ENCODE results near the gene CSGALNACT2. TPM values are rescaled to one million over a fixed set of nuclear protein-coding genes. Genes with fewer than 3 reads are reported as not detected.

The CSGALNACT2 gene
- total RNA-seq, 1 experiment from 2014 or later: 8.9 TPM

DNA sequence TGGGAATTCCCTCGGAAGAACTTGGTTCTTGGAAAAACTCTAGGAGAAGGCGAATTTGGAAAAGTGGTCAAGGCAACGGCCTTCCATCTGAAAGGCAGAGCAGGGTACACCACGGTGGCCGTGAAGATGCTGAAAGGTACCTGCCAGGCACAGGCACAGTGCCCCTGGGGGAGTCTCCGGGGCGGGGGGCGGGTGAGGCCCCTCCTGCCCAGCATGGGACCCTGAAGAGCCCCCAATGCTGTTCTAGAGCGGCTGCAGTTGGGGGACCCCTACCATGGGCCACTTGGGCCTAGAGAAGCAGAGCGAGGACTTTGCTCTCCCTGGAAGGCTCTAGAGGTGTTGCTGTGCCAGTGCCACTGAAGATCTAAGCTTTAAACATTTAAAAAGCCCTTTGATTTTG is 21.6 kb upstream of the CSGALNACT2 start:
- Histone ChIP-seq H2AK5ac (ENCODE audit: insufficient read length, low read length) (no peak overlapping the region), H2BK15ac (ENCODE audit: low read depth, low read length) (no peak overlapping the region), H2BK20ac (ENCODE audit: low read depth, low read length, poor library complexity, severe bottlenecking) (no peak overlapping the region), H3K27ac (ENCODE audit: insufficient read length, low read depth, low read length) (no peak overlapping the region), H3K56ac (ENCODE audit: insufficient read length, low read depth, low read length) (no peak overlapping the region), H3K9me3 (ENCODE audit: control insufficient read depth, low read depth, low read length) (no peaks in the 10 kb centered on the region), H3K14ac (ENCODE audit: insufficient read depth, low read length) (no peak overlapping the region), H2BK5ac (ENCODE audit: insufficient read length, low read length) (no peak overlapping the region), H3K4ac (ENCODE audit: low read depth, low read length) (no peak overlapping the region), H3K79me2 (ENCODE audit: insufficient read depth, low read length) (no peaks in the 10 kb centered on the region), H4K5ac (ENCODE audit: insufficient read length, low read depth, low read length) (no peak overlapping the region), H3K4me2 (ENCODE audit: insufficient read depth, insufficient read length, low read length) (no peak overlapping the region), H2BK12ac (ENCODE audit: insufficient read length, low read depth, low read length) (no peak overlapping the region), H3K23ac (ENCODE audit: insufficient read length, low read depth, low read length) (no peak overlapping the region), H2AFZ (ENCODE audit: low read length) (no peak overlapping the region), H3K9ac (ENCODE audit: extremely low read depth, insufficient read length, low read length) (no peak overlapping the region), H3K79me1 (ENCODE audit: insufficient read depth, low read depth, low read length, poor library complexity, severe bottlenecking) (no peaks in the 10 kb centered on the region), H4K91ac (ENCODE audit: insufficient read length, low read depth, low read length) (no peak overlapping the region), H4K8ac (replicated peaks; ENCODE audit: insufficient read length, low read depth, low read length) (no peak overlapping the region), H3K23me2 (ENCODE audit: insufficient read length, low read depth, low read length, poor library complexity, severe bottlenecking) (peaks cover 2% of the 10 kb centered on the region), H3T11ph (ENCODE audit: low read length) (no peak overlapping the region), H3K18ac (ENCODE audit: insufficient read length, low read depth, low read length) (no peak overlapping the region), H4K20me1 (ENCODE audit: control insufficient read depth, insufficient read depth, insufficient read length) (no peaks in the 10 kb centered on the region), H2BK120ac (ENCODE audit: low read depth, low read length, poor library complexity, severe bottlenecking) (no peak overlapping the region), H3K27me3 (ENCODE audit: insufficient read depth, low read length) (no peaks in the 10 kb centered on the region), H3K4me1 (ENCODE audit: insufficient read depth, low read length) (no peaks in the 10 kb centered on the region)
- TF ChIP-seq CTCF (conservative IDR thresholded peaks at IDR 0.05): no peak
- no peaks in the 10 kb centered on the region for H3K9me3 Mint-ChIP-seq
- H3K27ac Mint-ChIP-seq: no peak overlapping the region
- no peaks in the 10 kb centered on the region for H3K27me3 Mint-ChIP-seq (ENCODE audit: low read depth)
- no peaks in the 10 kb centered on the region for H3K4me1 Mint-ChIP-seq
- H3K4me3 Mint-ChIP-seq: no peak overlapping the region
- no peak for DNase-seq
- H3K36me3 Mint-ChIP-seq (ENCODE audit: insufficient read depth in 1 of 3, low read depth in 3 of 3): no peaks in the 10 kb centered on the region; a peak in 1 of 7 replicates
- WGBS (ENCODE audit: extremely low coverage, insufficient read length, low lambda C conversion rate): no CpG with 5 or more reads among the region's 10 CpGs
